ENCODE results near the gene ZGLP1. TPM values are rescaled to one million over a fixed set of nuclear protein-coding genes. Genes with fewer than 3 reads are reported as not detected.

ZGLP1 gene
- total and polyA plus RNA-seq, 2 of the 13 experiments (the other 11 are each of a cell fraction or from before 2014, with no cell fraction given): 2.4 to 3.0 TPM

GRCh38 chr19:10321417-10321797 is 11.8 kb upstream of the ZGLP1 start:
- in situ Hi-C loops (cut with HindIII; ENCODE audit: extremely low pct_ligation_motif_present, low pct_unique_long_range_greater_than_20kb): no loop called here
- WGBS (ENCODE audit: low lambda C conversion rate): 96% methylated on average over 6 of the region's 11 CpGs
- no peak for DNase-seq (ENCODE audit: low spot score)
- no peak overlapping the region for H3K4me2 ChIP-seq (ENCODE audit: low read depth, low read length)
- ChIA-PET CTCF (ENCODE audit: low intra/inter-chr PET ratio, low total read pairs) (no interaction called here), POLR2A (interaction anchor here (2.4 kb wide), 1 partner anchor 11 kb away, joined by 10 read pairs; no protein-coding TSS in a partner anchor)
- no peak overlapping the region for H2AFZ ChIP-seq (ENCODE audit: low read length)
- H3K9ac ChIP-seq (ENCODE audit: insufficient read depth, low read depth, low read length): no peak overlapping the region
- no peaks in the 10 kb centered on the region for H3K27me3 ChIP-seq (ENCODE audit: control insufficient read depth in 1 of 2, insufficient read depth in 2 of 2, low read length in 2 of 2)
- TF ChIP-seq AGO2 (optimal IDR thresholded peaks at IDR 0.05; ENCODE audit: low read depth, low read length) (peak; percentile 81), CREBL2 (CRISPR knock-in tag; IDR thresholded peaks at IDR 0.05; ENCODE audit: borderline replicate concordance) (no peak)
- no peak overlapping the region for H3K4me3 ChIP-seq (replicated peaks in 1 of 3; ENCODE audit: insufficient read depth in 1 of 3, low read depth in 2 of 3, low read length in 3 of 3)
- intact Hi-C loops (cut with micrococcal nuclease; ENCODE audit: unreplicated experiment): no loop called here
- peaks cover 33 to 78% of the 10 kb centered on the region in 2 experiments for H3K36me3 ChIP-seq (replicated peaks in 1 of 2; ENCODE audit: control insufficient read depth in 1 of 2, insufficient read depth in 2 of 2, low read length in 2 of 2)
- FAIRE-seq: no peak
- H4K20me1 ChIP-seq (ENCODE audit: insufficient read depth, low read length): no peaks in the 10 kb centered on the region
- H3K4me1 ChIP-seq (ENCODE audit: insufficient read depth, low read length): no peaks in the 10 kb centered on the region
- BruUV-seq (replicated peaks): no TSS peak
- no peaks in the 10 kb centered on the region for H3K9me3 ChIP-seq (ENCODE audit: low read length)
- no peak; the same call in 2 of the 3 replicates for ATAC-seq
- H3K27ac ChIP-seq (ENCODE audit: extremely low read length, insufficient read depth, low read length): no peak overlapping the region
- no peaks in the 10 kb centered on the region for H3K79me2 ChIP-seq (ENCODE audit: insufficient read depth, low read length)

GRCh38 chr19:10320602-10321416 is 11.2 kb upstream of the ZGLP1 start:
- peaks cover 32 to 75% of the 10 kb centered on the region in 2 experiments for H3K36me3 ChIP-seq (replicated peaks in 1 of 2; ENCODE audit: control insufficient read depth in 1 of 2, insufficient read depth in 2 of 2, low read length in 2 of 2)
- H3K27me3 ChIP-seq (ENCODE audit: control insufficient read depth in 1 of 2, insufficient read depth in 2 of 2, low read length in 2 of 2): no peaks in the 10 kb centered on the region
- no peak overlapping the region for H3K4me2 ChIP-seq (ENCODE audit: low read depth, low read length)
- peak; percentile 62 for TF ChIP-seq RBFOX2 (IDR thresholded peaks at IDR 0.05; ENCODE audit: low read depth, low read length)
- no peak for TF ChIP-seq ZSCAN12 (CRISPR knock-in tag; IDR thresholded peaks at IDR 0.05)
- intact Hi-C loops (cut with micrococcal nuclease; ENCODE audit: unreplicated experiment) (no loop called here), in situ Hi-C loops (cut with HindIII; ENCODE audit: extremely low pct_ligation_motif_present, low pct_unique_long_range_greater_than_20kb) (no loop called here)
- no peak overlapping the region for H3K4me3 ChIP-seq (replicated peaks in 1 of 3; ENCODE audit: insufficient read depth in 1 of 3, low read depth in 2 of 3, low read length in 3 of 3)
- FAIRE-seq (no peak), ATAC-seq (peak; percentile 4; the same call in 2 of the 3 replicates), DNase-seq (ENCODE audit: low spot score) (no peak)
- peaks cover 6% of the 10 kb centered on the region for H3K4me1 ChIP-seq (ENCODE audit: insufficient read depth, low read length)
- H4K20me1 ChIP-seq (ENCODE audit: insufficient read depth, low read length): no peaks in the 10 kb centered on the region; the same call in 1 of the 2 replicates
- no peak overlapping the region for H3K9ac ChIP-seq (ENCODE audit: insufficient read depth, low read depth, low read length)
- CTCF ChIA-PET (ENCODE audit: low intra/inter-chr PET ratio, low total read pairs): no interaction called here
- BruUV-seq (replicated peaks): no TSS peak
- H3K27ac ChIP-seq (ENCODE audit: extremely low read length, insufficient read depth, low read length): no peak overlapping the region
- WGBS (ENCODE audit: low lambda C conversion rate): 97% methylated on average over 11 of the region's 32 CpGs
- H3K9me3 ChIP-seq (ENCODE audit: low read length): no peaks in the 10 kb centered on the region
- POLR2A ChIA-PET: interaction anchor here (0.6 to 2.4 kb wide), 2 partner anchors 11 to 15 kb away, joined by 3 to 10 read pairs; no protein-coding TSS in a partner anchor
- no peak overlapping the region for H2AFZ ChIP-seq (ENCODE audit: low read length)
- no peaks in the 10 kb centered on the region for H3K79me2 ChIP-seq (ENCODE audit: insufficient read depth, low read length)

Measured in HepG2 (cell line).